Trophoblast cell (in vitro differentiated cells and primary cell): ENCODE results near the gene CASP14.

ENCODE experiments used
- DNase-seq, 2 donors: peaks; one replicate each; pipeline ENCODE4 v3.0.0-alpha.2; 2016
- H2AFZ ChIP-seq: 2 replicates; pipeline ENCODE4 v1.6.1; 2013; ENCODE audit warnings: low read length, moderate library complexity, mild to moderate bottlenecking; ENCODE audit not compliant: insufficient read depth, poor library complexity
- H2AK5ac ChIP-seq: 2 replicates; pipeline ENCODE4 v1.6.1; 2013; ENCODE audit warnings: mild to moderate bottlenecking, low read length
- H2BK120ac ChIP-seq: 2 replicates; pipeline ENCODE4 v1.6.1; 2013; ENCODE audit warnings: low read length, mild to moderate bottlenecking, moderate library complexity; ENCODE audit not compliant: insufficient read depth, poor library complexity
- H2BK12ac ChIP-seq: 2 replicates; pipeline ENCODE4 v1.6.1; 2013; ENCODE audit warnings: mild to moderate bottlenecking, low read length, moderate library complexity
- H2BK5ac ChIP-seq: 2 replicates; pipeline ENCODE4 v1.6.1; 2013; ENCODE audit warnings: low read length, low read depth, moderate library complexity, mild to moderate bottlenecking; ENCODE audit not compliant: poor library complexity
- H3K14ac ChIP-seq: 2 replicates; pipeline ENCODE4 v1.6.1; 2013; ENCODE audit warnings: mild to moderate bottlenecking, low read length
- H3K18ac ChIP-seq: 2 replicates; pipeline ENCODE4 v1.6.1; 2013; ENCODE audit warnings: mild to moderate bottlenecking, low read length
- H3K23ac ChIP-seq: 2 replicates; pipeline ENCODE4 v1.6.1; 2013; ENCODE audit warnings: low read length
- H3K27ac ChIP-seq: 2 replicates; pipeline ENCODE4 v1.5.1; 2013; ENCODE audit warnings: low read depth, mild to moderate bottlenecking, inconsistent platforms, low read length, moderate library complexity
- H3K27me3 ChIP-seq: 2 replicates; pipeline ENCODE4 v1.6.1; 2013; ENCODE audit warnings: inconsistent platforms, mild to moderate bottlenecking, low read length, moderate library complexity; ENCODE audit not compliant: insufficient read depth
- H3K36me3 ChIP-seq, 2 experiments: 1 replicate in 1 of 2; 2 replicates in 1 of 2; pipeline ENCODE4 v1.6.1; 2013; ENCODE audit warnings: low read length in 2 of 2, mild to moderate bottlenecking in 2 of 2, moderate library complexity in 1 of 2; ENCODE audit not compliant: insufficient read depth in 2 of 2, control insufficient read depth in 1 of 2
- H3K4ac ChIP-seq: 2 replicates; pipeline ENCODE4 v1.6.1; 2013; ENCODE audit warnings: low read depth, mild to moderate bottlenecking, low read length, moderate library complexity
- H3K4me1 ChIP-seq, 2 experiments: 1 replicate in 1 of 2; 2 replicates in 1 of 2; pipeline ENCODE4 v1.6.1; 2013; ENCODE audit warnings: low read length in 2 of 2, mild to moderate bottlenecking in 2 of 2, moderate library complexity in 1 of 2; ENCODE audit not compliant: insufficient read depth in 2 of 2, control insufficient read depth in 1 of 2
- H3K4me2 ChIP-seq: 2 replicates; pipeline ENCODE4 v1.6.1; 2013; ENCODE audit warnings: inconsistent platforms, mild to moderate bottlenecking, low read length, moderate library complexity
- H3K4me3 ChIP-seq: 2 replicates; pipeline ENCODE4 v1.5.1; 2013; ENCODE audit warnings: mild to moderate bottlenecking, low read depth, low read length, inconsistent platforms
- H3K79me1 ChIP-seq: one replicate; pipeline ENCODE4 v1.6.1; 2013; ENCODE audit warnings: low read length
- H3K79me2 ChIP-seq: 2 replicates; pipeline ENCODE4 v1.6.1; 2013; ENCODE audit warnings: low read length, mild to moderate bottlenecking; ENCODE audit not compliant: control insufficient read depth, insufficient read depth, poor library complexity
- H3K9ac ChIP-seq: 2 replicates; pipeline ENCODE4 v1.6.1; 2013; ENCODE audit warnings: mild to moderate bottlenecking, low read length
- H3K9me3 ChIP-seq: 2 replicates; pipeline ENCODE4 v1.6.1; 2013; ENCODE audit warnings: low read depth, mild to moderate bottlenecking, control low read depth, inconsistent platforms, low read length; ENCODE audit not compliant: insufficient read depth
- H4K12ac ChIP-seq: 2 replicates; pipeline ENCODE4 v1.6.1; 2013; ENCODE audit warnings: low read depth, mild to moderate bottlenecking, low read length, moderate library complexity
- H4K8ac ChIP-seq: 2 replicates; pipeline ENCODE4 v1.6.1; 2013; ENCODE audit warnings: low read depth, mild to moderate bottlenecking, low read length, moderate library complexity
- H4K91ac ChIP-seq: one replicate; pipeline ENCODE4 v1.6.1; 2013; ENCODE audit warnings: low read depth, mild to moderate bottlenecking, low read length, moderate library complexity
- WGBS: extraction: QIAGEN DNeasy Blood & Tissue Kit; methylation state at CpG from one replicate; pipeline ENCODE4 v1.1.7; 2013; ENCODE audit warnings: missing lambda C conversion rate; ENCODE audit not compliant: insufficient read length, insufficient coverage; ENCODE audit errors: extremely low coverage; 5-methylcytosine and 5-hydroxymethylcytosine counted together

The CASP14 gene

GRCh38 chr19:15025217-15025616 is 24.1 kb upstream of the CASP14 start:
- H3K79me1 ChIP-seq = no peaks in the 10 kb centered on the region
- no peak overlapping the region for H2BK120ac ChIP-seq
- H3K4ac ChIP-seq = no peak overlapping the region
- no peak overlapping the region for H2AFZ ChIP-seq
- H4K8ac ChIP-seq = no peak overlapping the region
- H2AK5ac ChIP-seq = no peak overlapping the region
- no peak overlapping the region for H3K23ac ChIP-seq
- H3K4me3 ChIP-seq = no peak overlapping the region
- no peak overlapping the region for H2BK12ac ChIP-seq
- H3K79me2 ChIP-seq = no peaks in the 10 kb centered on the region
- H3K36me3 ChIP-seq = no peaks in the 10 kb centered on the region
- no peak overlapping the region for H3K18ac ChIP-seq
- peaks cover 2 to 3% of the 10 kb centered on the region in 2 experiments for H3K4me1 ChIP-seq
- no peak overlapping the region for H4K12ac ChIP-seq
- H3K9ac ChIP-seq = no peak overlapping the region
- WGBS = no CpG with 5 or more reads among the region's 2 CpGs
- no peaks in the 10 kb centered on the region for H3K27me3 ChIP-seq
- H3K9me3 ChIP-seq = peaks cover 14% of the 10 kb centered on the region
- no peak overlapping the region for H2BK5ac ChIP-seq
- no peak overlapping the region for H4K91ac ChIP-seq
- H3K27ac ChIP-seq = no peak overlapping the region
- DNase-seq = peak; percentile 30 to 71
- H3K14ac ChIP-seq = no peak overlapping the region
- no peak overlapping the region for H3K4me2 ChIP-seq

- H4K8ac ChIP-seq = no peak overlapping the region
- no peak overlapping the region for H3K23ac ChIP-seq
- H4K91ac ChIP-seq = no peak overlapping the region
- no peak overlapping the region for H3K4ac ChIP-seq
- H3K18ac ChIP-seq = no peak overlapping the region
- no peak overlapping the region for H2BK120ac ChIP-seq
- no peak overlapping the region for H2AFZ ChIP-seq
- H3K79me1 ChIP-seq = no peaks in the 10 kb centered on the region
- H3K4me3 ChIP-seq = no peak overlapping the region
- H2AK5ac ChIP-seq = no peak overlapping the region
- no peak overlapping the region for H3K9ac ChIP-seq
- no peak overlapping the region for H3K27ac ChIP-seq
- WGBS = 100% methylated on average over 2 of the region's 5 CpGs
- H4K12ac ChIP-seq = no peak overlapping the region
- H2BK12ac ChIP-seq = no peak overlapping the region
- peaks cover 4% of the 10 kb centered on the region for H3K9me3 ChIP-seq
- H3K79me2 ChIP-seq = no peaks in the 10 kb centered on the region
- H3K4me2 ChIP-seq = no peak overlapping the region
- DNase-seq = no peak
- H3K27me3 ChIP-seq = no peaks in the 10 kb centered on the region
- H3K36me3 ChIP-seq = no peaks in the 10 kb centered on the region
- no peak overlapping the region for H3K14ac ChIP-seq
- peaks cover 2 to 3% of the 10 kb centered on the region in 2 experiments for H3K4me1 ChIP-seq
- no peak overlapping the region for H2BK5ac ChIP-seq
These were observed 20.8 kb upstream of the CASP14 start for GRCh38 chr19:15028490-15028889.

GRCh38 chr19:15031675-15032074 is 17.6 kb upstream of the CASP14 start:
- Histone ChIP-seq H3K9ac (no peak overlapping the region), H3K4me1 (no peaks in the 10 kb centered on the region), H2BK5ac (no peak overlapping the region), H3K79me1 (no peaks in the 10 kb centered on the region), H3K9me3 (peaks cover 2% of the 10 kb centered on the region), H3K4me3 (no peak overlapping the region), H3K14ac (no peak overlapping the region), H3K27ac (no peak overlapping the region), H2AK5ac (no peak overlapping the region), H2AFZ (no peak overlapping the region), H2BK120ac (no peak overlapping the region), H3K79me2 (no peaks in the 10 kb centered on the region), H2BK12ac (no peak overlapping the region), H4K91ac (no peak overlapping the region), H3K27me3 (no peaks in the 10 kb centered on the region), H3K4ac (no peak overlapping the region), H3K18ac (no peak overlapping the region), H3K23ac (no peak overlapping the region), H4K12ac (no peak overlapping the region), H3K36me3 (no peaks in the 10 kb centered on the region), H4K8ac (no peak overlapping the region), H3K4me2 (no peak overlapping the region)
- DNase-seq = no peak
- no CpG with 5 or more reads among the region's 1 CpG for WGBS

- WGBS = no CpG with 5 or more reads among the region's 1 CpG
- Histone ChIP-seq H3K23ac (no peak overlapping the region), H3K27me3 (no peaks in the 10 kb centered on the region), H3K14ac (no peak overlapping the region), H3K4me3 (no peak overlapping the region), H3K4me1 (no peaks in the 10 kb centered on the region), H3K27ac (no peak overlapping the region), H2AFZ (no peak overlapping the region), H3K4ac (no peak overlapping the region), H2BK12ac (no peak overlapping the region), H3K36me3 (no peaks in the 10 kb centered on the region), H3K79me2 (no peaks in the 10 kb centered on the region), H4K8ac (no peak overlapping the region), H2AK5ac (no peak overlapping the region), H3K18ac (no peak overlapping the region), H3K9ac (no peak overlapping the region), H4K91ac (no peak overlapping the region), H4K12ac (no peak overlapping the region), H2BK120ac (no peak overlapping the region), H3K79me1 (no peaks in the 10 kb centered on the region), H2BK5ac (no peak overlapping the region), H3K9me3 (peaks cover 5% of the 10 kb centered on the region), H3K4me2 (no peak overlapping the region)
- DNase-seq = no peak
These were observed 13.4 kb upstream of the CASP14 start for GRCh38 chr19:15035795-15036311.
